ENCODE results near the gene GRAP2. TPM values are rescaled to one million over a fixed set of nuclear protein-coding genes. Genes with fewer than 3 reads are reported as not detected.

The GRAP2 gene
- total and polyA plus RNA-seq, 2 donors (not counting 3 experiments of a cell fraction or from before 2014, with no cell fraction given): 0.04 TPM; not detected in 1

- Histone ChIP-seq H3K4me3 (replicated peaks in 1 of 3; ENCODE audit: insufficient read depth in 1 of 3, low read depth in 1 of 3, low read length in 3 of 3) (no peak overlapping the region), H2AFZ (ENCODE audit: low read depth, low read length) (no peak overlapping the region), H3K9ac (replicated peaks; ENCODE audit: extremely low read depth, insufficient read depth, low read length) (no peak overlapping the region), H3K9me3 (replicated peaks; ENCODE audit: control insufficient read depth, insufficient read depth, low read length) (no peaks in the 10 kb centered on the region), H3K4me2 (ENCODE audit: insufficient read depth, low read length) (no peak overlapping the region), H3K9me1 (replicated peaks; ENCODE audit: control insufficient read depth, extremely low read depth, insufficient read depth, low read length) (no peaks in the 10 kb centered on the region), H3K79me2 (ENCODE audit: control insufficient read depth, insufficient read depth, low read length) (no peaks in the 10 kb centered on the region), H3K27ac (ENCODE audit: insufficient read depth, low read depth, low read length) (no peak overlapping the region), H3K36me3 (ENCODE audit: control insufficient read depth in 2 of 2, extremely low read depth in 1 of 2, insufficient read depth in 2 of 2, low read length in 2 of 2) (no peaks in the 10 kb centered on the region), H3K4me1 (ENCODE audit: control insufficient read depth, extremely low read depth, insufficient read depth, low read length) (no peaks in the 10 kb centered on the region), H3K27me3 (ENCODE audit: control insufficient read depth in 2 of 2, insufficient read depth in 2 of 2, low read length in 2 of 2) (peaks cover 11 to 12% of the 10 kb centered on the region in 2 experiments), H4K20me1 (replicated peaks; ENCODE audit: control insufficient read depth, extremely low read depth, insufficient read depth, low read length) (no peaks in the 10 kb centered on the region)
- no TSS peak for BruUV-seq (replicated peaks)
- POLR2A ChIA-PET: no interaction called here
- DNase-seq (ENCODE audit: low read depth, low spot score): no peak
- CTCF ChIA-PET: interaction anchor here (1.6 to 2.5 kb wide), 2 partner anchors 8 to 16 kb away, joined by 7 to 16 read pairs; no protein-coding TSS in a partner anchor
- TF ChIP-seq GATA2 (IDR thresholded peaks at IDR 0.05; ENCODE audit: insufficient read depth, insufficient read length, low read depth, low read length) (no peak), JUN (IDR thresholded peaks at IDR 0.05; ENCODE audit: borderline replicate concordance, insufficient read depth, insufficient read length, low read depth) (no peak), FOS (IDR thresholded peaks at IDR 0.05; ENCODE audit: borderline replicate concordance, insufficient read depth, low read length) (no peak), POLR2A (IDR thresholded peaks at IDR 0.05; ENCODE audit: low read depth, low read length) (no peak), POLR2AphosphoS5 (IDR thresholded peaks at IDR 0.05; ENCODE audit: insufficient read depth, low read depth, low read length) (no peak), EZH2 (IDR thresholded peaks at IDR 0.05; ENCODE audit: borderline replicate concordance, low read depth, low read length, severe bottlenecking) (no peak), MYC (IDR thresholded peaks at IDR 0.05; ENCODE audit: low read depth, low read length) (no peak)
- TF ChIP-seq, protein P1, sequence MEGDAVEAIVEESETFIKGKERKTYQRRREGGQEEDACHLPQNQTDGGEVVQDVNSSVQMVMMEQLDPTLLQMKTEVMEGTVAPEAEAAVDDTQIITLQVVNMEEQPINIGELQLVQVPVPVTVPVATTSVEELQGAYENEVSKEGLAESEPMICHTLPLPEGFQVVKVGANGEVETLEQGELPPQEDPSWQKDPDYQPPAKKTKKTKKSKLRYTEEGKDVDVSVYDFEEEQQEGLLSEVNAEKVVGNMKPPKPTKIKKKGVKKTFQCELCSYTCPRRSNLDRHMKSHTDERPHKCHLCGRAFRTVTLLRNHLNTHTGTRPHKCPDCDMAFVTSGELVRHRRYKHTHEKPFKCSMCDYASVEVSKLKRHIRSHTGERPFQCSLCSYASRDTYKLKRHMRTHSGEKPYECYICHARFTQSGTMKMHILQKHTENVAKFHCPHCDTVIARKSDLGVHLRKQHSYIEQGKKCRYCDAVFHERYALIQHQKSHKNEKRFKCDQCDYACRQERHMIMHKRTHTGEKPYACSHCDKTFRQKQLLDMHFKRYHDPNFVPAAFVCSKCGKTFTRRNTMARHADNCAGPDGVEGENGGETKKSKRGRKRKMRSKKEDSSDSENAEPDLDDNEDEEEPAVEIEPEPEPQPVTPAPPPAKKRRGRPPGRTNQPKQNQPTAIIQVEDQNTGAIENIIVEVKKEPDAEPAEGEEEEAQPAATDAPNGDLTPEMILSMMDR (IDR thresholded peaks at IDR 0.05; ENCODE audit: extremely low read depth in 1 of 2, insufficient read depth in 1 of 2, low read depth in 1 of 2, low read length in 2 of 2): no peak
- TF ChIP-seq, protein P2, sequence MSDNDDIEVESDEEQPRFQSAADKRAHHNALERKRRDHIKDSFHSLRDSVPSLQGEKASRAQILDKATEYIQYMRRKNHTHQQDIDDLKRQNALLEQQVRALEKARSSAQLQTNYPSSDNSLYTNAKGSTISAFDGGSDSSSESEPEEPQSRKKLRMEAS (IDR thresholded peaks at IDR 0.05; ENCODE audit: insufficient read depth, insufficient read length): no peak
- no peak for FAIRE-seq
- dilution Hi-C loops (cut with MboI; ENCODE audit: extremely low pct_ligation_motif_present, low sequenced_read_pairs): loop anchor here (25.0 kb wide), 1 partner anchor 447 kb away; the partner anchor contains the start of gene CACNA1I
- intact Hi-C loops (cut with micrococcal nuclease): no loop called here
These were observed 107.9 kb downstream of the GRAP2 start for GRCh38 chr22:40008726-40009291.

Data from endothelial cell of umbilical vein (primary cell).